Stimulated activated CD4-positive, alpha-beta T cell treated with anti-CD3 and anti-CD28 coated beads, Interleukin-1b, Interleukin-23, amount 100 ng/mL, for 1 hour (primary cell): ENCODE data around the gene HK1.

Experiments
- DNase-seq, 2 donors: peaks; one replicate each; pipeline ENCODE4 v3.0.0-alpha.2; 2020; ENCODE audit warnings: low read depth in 2 of 2

The HK1 gene

DNA sequence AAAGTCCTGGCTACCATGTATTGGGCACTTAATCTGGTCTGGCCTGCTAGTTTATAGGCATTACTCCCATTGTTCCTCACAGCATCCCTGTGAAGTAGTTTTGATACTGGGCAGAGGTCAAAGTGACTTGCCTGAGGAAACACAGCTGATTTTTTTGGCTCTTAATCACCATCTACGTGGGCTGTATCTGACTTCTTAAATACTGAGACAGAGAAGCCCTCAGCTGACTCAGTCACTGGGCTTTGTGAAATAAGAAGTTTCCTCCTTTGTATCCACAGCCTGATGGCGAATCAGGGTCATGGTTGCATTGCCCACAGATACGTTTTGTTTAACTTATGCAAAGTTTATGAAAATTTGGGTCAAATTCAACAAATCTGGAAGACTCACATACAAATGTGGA lies 125.2 kb downstream of the HK1 start:
- DNase-seq, result no peak

DNA sequence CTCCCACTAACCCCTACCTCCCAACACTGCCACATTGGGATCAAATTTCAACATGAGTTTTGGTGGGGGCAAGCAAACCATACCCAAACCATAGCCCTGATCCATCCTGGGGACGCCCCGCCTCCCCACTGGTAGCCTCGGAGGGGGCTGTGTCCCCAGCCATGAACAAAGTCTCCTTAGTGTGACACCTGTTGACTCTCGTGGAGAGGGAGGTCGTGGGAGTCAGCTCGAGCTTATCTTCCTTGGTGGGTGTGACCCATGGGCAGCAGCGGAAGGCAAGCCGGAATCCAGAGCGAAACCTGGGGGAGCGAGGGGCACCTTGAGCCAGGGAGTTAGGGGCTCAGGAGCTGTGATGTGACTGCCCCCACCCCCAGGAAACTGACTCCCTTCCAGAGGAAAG lies 126.5 kb downstream of the HK1 start:
- DNase-seq, result no peak

DNA sequence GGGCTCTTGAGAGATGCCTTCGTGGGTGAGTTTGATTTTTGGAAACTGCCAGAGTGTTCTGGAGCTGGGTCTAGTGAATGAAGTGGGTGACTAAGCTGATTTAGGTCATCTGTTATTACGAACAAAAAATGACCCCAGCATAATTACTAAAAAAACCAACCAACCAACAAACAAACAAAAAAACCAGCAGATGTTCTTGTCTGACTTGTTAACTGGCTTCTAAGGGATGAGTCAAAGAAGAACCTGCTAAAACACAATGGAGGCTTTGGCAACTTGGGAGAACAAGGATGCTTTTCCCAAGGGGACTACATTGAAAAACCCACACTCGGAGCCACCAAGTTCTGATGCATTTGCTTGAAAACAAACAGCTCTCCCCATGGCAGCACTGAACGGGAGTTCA lies 126.9 kb downstream of the HK1 start:
- no peak for DNase-seq

DNA sequence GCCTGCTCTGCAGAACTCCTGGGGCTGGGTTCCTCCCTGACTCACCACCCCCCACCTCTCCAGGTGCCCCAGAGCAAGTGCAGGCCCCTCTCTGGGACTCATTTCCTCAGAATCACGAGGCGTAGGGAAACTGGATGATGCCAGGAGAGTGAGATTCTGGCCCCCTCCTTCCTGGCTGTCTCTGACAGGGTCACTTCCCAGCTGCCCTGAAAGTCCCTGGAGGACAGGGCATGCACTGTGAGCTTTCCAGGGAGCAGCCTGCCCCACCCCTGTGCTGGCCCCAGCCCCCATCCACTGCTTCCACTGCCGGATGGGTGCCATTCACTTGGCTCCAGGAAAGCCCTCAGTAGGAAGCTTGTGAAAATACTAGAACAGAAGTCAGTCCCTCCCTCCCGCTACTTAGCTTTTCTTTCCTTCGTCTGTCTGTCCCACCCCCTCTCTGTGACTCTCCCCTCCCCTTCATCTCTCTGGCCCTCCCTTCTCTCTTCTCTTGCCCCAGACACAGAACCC lies 128.1 kb downstream of the HK1 start:
- DNase-seq, result no peak

DNA sequence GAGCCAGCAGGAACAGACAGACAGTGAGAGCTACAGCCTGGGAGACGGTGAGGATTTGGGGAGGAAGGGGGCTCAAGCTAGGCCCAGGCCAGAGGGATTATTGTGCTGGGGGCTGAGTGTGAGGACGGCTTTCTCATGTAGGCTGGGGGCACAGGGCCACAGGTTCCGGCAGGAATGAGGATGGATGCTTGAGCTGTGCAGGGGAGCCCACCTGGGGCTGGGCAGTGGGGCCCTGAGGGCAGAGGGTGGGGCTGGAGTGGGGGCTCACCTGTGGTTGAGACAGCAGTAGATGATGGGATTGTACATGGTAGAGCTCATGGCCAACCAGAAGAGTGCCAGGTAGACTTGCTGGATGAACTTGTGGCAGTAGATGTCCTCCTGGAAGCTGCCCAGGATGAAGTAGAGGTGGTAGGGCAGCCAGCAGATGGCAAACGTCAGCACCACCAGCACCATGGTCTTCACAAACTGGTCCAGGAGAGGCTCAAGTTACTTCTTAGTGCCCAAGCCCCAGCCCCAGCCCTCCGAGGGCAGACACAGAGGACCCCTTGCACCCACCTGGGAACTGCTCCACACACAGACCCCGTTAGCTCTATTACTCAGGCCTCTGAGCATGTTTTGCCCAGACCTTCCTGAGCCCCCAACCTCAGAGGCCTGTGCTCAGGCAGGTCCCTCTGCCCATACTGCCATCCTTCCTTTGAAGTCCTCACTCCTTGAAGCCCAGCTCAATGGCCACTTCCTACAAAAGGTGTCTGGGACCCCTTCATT lies 128.7 kb downstream of the HK1 start:
- DNase-seq, result no peak

DNA sequence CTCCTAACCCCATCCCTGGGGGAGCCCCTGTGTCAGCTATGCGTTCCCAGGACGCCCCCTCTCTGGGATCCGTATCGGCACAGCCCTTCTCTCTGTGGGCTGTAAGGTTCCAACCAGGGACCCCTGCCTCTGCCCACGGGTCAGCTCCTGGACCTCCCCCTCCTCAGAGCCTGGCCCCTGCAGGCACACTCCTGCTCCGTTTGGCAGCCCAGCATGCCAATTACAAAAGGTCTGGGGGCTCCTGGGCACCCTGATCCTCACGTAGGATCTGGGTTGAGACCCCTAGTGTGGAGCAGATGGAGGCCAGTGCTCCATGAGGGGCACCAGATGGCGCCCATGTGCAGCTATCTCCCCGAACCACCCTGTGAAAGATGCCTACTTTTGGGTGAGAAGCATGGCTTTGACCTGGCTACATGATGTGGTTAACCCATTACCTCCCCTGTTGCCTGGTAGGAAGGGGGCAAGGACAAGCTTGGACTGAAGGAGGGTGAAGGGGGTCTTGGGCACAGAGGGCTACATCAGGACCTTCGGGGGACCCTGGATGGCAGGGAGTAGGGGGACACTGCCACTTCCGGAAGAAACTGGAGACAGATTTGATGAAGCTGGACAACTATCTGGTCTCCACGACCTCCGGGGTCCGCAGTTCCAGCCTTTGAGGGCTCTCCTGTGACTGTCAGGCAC lies 129.5 kb downstream of the HK1 start:
- DNase-seq, result no peak

DNA sequence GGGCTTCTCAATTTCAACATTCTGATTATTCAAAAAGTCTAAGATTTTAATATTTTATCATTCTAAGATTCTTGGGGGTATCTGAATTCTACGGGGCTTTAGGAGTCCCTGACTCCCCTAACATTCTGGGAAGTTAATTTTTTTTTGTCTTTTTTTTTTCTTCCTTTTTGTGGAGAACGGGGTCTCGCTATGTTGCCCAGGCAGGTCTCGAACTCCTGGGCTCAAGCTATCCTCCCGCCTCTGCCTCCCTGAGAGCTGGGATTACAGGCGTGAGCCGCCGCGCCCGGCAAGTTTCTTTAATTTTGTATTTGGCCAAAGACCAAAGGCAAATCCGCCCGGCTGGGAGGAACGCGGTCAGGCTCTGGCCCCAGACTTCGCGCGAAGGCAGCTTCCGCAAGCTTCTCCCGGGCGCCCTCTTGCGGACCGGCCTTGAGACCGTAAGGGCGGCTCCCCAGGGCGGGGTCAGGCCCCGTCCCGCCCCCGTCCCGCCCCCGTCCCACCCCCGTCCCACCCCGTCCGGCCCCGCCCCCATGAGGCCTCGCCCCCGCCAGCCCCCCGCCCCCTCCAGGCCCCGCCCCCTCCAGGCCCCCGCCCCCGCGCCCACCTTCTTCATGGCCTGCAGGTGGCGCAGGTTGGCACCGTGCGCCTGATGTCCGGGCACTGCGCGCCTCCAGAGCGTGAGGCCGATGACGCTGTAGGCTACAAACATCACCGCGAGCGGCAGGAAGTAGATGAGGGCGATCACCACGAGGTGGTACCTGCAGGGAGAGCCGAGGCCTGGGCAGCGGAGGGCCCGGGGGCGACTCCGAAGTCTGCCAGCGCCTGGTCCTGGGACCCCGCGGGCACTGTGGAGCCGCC lies 130.3 kb downstream of the HK1 start:
- peak; percentile 72 to 83 for DNase-seq

DNA sequence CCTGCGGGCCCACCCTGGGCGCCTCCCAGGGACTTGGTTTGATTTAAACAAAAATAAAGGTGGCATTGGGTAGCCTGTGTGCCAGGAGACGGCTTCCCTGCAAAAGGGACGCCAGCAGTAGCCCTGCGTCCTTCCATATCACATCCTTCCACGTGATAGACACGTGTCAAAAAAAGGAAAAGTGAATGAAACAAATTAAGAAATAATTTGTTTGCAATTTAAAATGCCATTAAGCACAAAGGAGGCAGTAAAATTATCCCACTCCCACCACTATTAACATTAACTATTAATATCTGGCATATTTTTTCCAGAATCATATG lies 130.8 kb downstream of the HK1 start:
- DNase-seq, result no peak

DNA sequence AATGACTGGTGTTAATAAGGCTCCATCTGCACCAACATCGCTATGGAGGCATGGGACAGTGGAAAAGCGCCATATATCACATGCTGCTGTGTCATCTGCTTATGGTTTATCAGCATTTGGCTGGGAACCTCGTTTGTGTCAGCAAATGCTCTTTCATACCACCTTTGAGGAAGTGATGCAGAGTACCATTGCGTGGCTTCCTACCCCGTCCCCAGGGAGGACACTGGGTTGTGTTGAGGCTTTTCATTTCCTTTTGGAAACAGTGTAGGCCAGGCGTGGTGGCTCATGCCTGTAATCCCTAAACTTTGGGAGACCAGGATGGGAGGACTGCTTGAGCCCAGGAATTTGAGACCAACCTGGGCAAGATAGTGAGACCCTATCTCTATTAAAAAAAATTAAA lies 131.7 kb downstream of the HK1 start:
- no peak for DNase-seq

DNA sequence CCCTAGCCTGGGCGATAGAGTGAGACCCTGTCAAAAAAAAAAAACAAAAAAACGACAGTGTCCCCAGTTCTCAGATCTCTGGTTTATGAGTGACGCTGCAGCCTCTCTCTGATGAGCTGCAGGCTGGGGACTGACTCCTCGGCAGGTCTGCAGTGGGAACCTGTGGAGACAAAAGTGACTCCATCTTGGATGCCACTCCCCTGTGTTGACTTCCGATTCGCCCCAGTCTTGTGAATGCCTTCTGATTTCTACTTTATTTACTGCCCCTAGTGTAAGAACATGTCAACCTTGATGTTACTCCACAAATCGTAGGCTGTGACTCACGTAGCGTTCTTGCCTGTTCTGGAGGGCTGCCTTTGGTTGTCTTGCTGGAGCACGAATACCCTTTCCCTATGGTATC lies 132.2 kb downstream of the HK1 start:
- DNase-seq, result no peak

DNA sequence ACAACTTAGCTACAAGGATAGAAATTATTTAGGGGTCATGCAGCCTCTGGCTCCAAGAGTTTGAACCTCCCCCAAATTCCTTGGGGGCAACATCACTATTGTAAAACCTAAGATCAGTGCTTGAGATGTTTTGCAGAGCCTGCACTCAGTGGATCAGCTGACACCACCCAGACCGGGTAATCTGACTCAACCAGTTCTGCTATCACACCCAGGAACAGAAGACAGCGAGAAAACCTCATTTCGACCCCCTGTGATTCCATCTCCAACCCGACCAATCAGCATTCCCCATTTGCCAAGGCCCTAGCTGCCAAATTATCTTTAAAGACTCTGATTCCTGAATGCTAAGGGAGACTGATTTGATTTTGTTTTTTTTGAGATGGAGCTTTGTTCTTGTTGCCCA lies 133.2 kb downstream of the HK1 start:
- DNase-seq, result no peak

DNA sequence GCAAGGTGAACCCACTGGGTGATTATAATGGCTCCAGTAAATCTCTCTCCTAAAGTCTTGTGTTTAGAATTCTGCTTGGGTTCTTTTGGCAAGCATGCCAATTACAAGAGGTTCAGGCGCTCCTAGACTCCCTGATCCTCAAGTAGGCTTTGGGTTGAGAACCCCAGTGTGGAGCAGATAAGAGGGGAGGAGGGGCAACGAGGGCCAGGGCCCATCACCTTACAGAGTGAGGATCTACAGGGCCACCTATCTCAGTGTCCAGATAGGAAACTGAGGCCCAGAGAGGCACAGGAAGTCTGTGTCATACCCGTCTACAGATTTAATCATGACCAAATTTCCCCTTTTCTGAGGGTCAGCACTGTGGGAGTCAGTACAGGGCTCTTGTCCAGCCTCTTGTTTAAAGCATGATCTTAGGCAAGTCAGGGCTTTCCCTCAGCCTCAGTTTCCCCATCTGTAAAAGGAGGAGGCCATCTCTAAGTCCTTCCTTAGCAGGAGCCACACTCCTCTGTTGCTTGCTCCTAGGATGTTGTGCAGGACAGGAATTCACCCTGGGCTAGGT lies 134.0 kb downstream of the HK1 start:
- DNase-seq, result no peak

DNA sequence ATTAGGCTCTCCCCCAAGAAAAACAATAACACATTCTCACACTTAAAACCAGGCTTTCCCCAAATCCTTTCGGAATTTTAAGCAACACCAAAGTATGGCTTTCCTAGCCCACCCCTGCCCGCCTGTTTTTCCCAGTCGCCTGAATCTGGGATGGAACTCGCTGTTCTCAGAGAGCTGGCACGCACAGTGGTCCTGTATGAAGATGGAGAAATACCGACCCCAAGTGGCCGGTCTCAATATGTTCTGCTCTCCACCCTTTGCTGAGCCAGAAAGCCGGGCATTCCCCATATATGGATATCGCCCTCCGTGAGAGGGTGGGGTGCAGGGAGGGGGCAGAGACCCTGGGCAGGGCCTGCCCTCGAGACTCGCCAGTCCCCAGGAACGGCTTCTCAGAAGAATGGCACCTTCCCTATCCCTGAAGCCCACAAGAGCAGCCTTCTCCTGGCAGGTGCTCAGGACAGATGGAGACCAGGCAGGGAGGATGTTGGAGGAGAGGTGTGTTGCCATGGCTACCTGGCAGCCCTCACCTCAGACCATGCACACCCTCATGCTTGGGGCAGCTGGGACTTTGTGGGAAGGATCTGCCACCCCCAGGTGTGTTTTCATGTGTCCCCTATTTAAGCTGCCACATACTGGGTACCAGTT lies 135.0 kb downstream of the HK1 start:
- no peak for DNase-seq

DNA sequence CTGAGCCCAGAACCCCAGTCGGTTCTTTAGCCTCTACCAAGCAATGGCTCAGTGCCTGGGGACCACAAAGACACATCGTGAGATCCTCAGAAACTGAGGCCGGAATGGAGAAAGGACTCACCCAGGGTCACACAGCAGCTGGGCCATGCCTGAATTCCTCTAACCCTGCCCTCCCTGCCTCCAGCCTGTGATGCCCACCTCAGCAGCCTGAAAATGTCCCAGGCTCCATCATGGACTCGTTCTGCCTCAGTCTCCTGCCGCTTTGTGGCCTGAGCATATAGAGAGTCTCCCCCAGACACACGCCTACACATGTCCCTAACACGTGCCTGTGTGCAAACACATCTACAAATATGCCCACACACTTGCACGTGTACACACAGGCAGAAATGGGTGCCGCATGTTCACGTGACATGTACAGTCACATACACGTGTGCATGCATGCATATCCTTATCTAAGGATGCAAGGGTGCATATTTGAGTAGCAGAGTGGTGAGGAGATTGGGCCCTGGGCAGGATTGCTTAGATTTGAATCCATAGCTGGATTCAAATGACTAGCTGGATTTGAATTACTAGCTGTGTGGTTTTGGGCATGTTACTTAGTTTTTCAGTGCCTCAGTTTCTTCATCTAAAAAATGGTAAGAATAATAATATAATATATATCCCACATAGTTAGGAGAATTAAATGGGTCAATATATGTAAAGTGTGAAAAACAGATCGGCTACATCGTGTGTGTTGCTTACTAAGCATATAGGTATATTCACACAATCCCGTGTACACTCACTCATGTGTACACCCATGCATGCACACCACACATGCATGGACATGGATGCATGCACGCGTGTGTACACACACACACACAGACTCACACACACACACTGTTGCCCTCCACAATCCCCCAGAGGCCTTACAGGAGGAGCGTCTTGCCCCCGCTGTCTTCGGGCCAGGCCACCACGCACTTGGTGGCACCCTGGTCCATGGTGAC lies 136.0 kb downstream of the HK1 start:
- DNase-seq, result no peak

DNA sequence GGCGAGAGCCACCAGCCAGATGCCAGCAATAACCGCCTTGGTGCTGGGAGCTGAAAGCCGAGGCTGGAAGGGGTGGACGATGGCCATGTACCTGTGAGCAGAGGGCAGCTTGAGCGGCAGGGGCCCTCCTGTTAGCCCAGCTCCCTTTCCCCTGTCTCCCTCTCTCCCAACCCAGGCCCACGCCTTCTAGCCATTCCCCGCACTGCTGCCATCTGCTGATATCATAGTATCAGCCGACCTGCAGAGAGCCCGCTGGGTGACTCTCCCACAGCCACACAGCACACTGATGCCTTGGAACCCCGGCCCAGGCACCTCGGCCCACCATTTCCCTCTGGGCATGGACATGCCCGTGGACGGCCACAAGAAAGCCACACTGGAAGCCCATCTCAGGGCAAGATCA lies 136.8 kb downstream of the HK1 start:
- DNase-seq, result no peak

DNA sequence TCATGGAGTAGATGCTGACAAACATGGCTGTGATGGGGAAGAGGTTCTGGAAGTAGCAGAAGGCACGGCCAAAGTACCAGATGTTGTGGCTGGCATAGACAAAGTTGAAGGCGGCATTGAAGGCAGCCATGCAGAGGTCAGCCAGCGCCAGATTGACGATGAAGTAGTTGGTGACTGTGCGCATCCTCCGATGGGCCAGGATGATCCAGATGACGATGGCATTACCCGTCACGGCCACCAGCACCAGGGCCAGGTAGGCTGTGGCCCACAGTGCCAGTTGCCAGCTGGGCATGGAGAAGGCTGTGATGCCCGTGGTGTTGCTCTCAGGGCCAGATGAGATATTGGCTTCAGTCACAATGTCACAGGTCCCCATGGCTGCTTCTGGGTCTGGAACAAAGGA lies 137.7 kb downstream of the HK1 start:
- no peak for DNase-seq

DNA sequence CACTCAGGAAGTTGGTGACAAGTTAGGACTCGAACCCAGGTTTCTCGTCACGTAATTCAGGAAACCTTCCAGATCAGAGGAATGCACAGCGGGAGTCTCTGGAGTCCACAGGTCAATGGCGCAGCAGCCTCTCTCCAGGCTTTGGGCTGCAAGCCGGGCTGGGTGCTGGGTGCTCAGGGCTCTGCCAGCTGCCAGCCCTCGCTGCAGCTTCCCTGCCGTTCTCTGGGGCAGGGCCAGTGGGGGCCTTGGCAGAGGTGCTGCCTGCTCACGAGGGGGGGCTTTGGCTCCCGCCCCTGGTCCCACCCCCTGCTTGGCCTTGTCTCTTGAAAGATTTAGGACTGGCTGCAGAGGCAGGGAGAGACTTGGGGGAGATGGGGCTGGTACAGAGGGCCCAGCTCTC lies 138.4 kb downstream of the HK1 start, which contains the start of gene TACR2:
Gene TACR2, minus strand, starts transcription at position 224 of the 400 bp plus-strand sequence. CDS start 595 bp downstream, outside the sequence.
- no peak for DNase-seq

DNA sequence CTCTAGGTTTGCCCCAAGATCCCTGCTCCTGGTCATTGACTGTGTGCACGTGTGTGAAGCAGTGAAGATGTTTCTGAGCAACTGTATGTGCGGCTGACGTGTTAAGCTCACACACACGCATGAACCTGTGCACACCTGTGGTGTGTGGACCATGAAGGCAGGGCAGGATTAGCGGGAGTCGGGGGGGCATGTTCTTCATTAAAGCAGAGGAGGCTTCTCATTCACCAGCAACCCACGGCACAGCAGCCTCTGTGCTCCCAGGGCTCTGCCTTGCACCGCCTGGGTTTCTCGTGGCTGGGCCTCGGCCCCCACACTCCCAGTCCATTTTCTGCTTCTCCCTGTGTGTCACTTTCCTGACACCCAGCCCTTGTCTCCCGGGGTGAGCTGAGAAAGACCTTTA lies 139.2 kb downstream of the HK1 start:
- DNase-seq, result no peak

DNA sequence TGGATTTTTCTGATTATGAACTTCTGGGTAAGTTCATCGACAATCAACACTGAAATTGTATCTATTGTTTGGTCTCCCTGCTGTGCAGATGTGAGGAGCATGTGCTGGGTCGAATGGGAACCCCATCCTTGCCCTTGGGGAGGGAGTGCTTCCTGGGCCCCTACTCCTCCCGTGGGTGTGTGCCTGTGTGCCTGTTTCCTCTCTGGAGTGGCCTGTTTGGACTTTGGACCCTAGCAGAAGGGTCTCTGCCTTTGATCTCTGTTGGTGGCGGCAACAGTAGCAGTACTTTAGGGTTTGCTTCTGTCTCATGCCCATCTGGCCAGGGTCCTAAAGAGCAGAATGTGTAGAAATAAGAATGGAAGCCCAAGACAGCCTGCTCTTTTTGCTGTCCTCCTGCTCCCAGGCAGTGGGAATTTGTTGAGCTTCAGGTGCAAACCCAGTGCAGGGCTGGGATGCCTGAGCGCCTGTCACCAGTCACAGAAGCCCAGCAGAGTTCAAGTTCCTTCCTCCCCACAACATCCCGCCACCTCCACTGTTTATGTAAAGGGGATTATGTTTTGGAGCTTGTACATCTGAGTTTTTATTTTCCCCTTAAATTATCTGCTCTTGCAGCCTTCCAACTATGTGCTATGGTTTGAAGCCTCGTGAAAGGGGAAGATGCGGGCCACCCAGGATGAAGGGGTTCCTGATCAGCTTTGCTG lies 139.9 kb downstream of the HK1 start:
- no peak for DNase-seq
